Uterus (tissue), 2 donors: ENCODE data around the gene PML.

Experiments
- CTCF ChIP-seq, 4 experiments: fragments of 200-600 bp in 2 of 4; fragments of 450-650 bp in 2 of 4; sonication (generic) in 2 of 4; IDR thresholded peaks; one replicate each; pipeline ENCODE4 v1.5.1; 2016 to 2019; ENCODE audit warnings: antibody characterized with exemption in 4 of 4, mild to moderate bottlenecking in 2 of 4, moderate library complexity in 1 of 4
- POLR2A ChIP-seq, 2 donors: fragments of 450-650 bp; IDR thresholded peaks; one replicate each; pipeline ENCODE4 v1.6.1; 2016; ENCODE audit warnings: antibody characterized with exemption in 2 of 2, mild to moderate bottlenecking in 1 of 2, moderate library complexity in 1 of 2

GRCh38 chr15:73997986-73998385 lies 3.5 kb downstream of the PML start:
- TF ChIP-seq CTCF (IDR thresholded peaks at IDR 0.05) (no peak), POLR2A (IDR thresholded peaks at IDR 0.05) (no peak)
